Occipital lobe (tissue), 2 donors: Measurements from ENCODE around the gene TRIM22. TPM values are rescaled to one million over a fixed set of nuclear protein-coding genes. Genes with fewer than 3 reads are reported as not detected.
"Not testable (repeated sequence)": the region's sequence is repeated elsewhere in the genome, so short reads cannot be mapped to it uniquely, and the experiment has no call there.

Experiments
- DNase-seq: peaks from one replicate; lab custom pipeline; 2025; lab: John Stamatoyannopoulos, UW
- total RNA-seq: library from RNA; depleted of rRNA; stranded (reverse); fragments of >200 nt; gene quantifications from one replicate; pipeline ENCODE4 v1.2.3, GENCODE V29; 2014

TRIM22 gene
- total RNA-seq, 1 donor from 2014 or later, result 11.2 TPM

- DNase-seq, result no peak
These were observed 1.1 kb downstream of the TRIM22 start for GRCh38 chr11:5690736-5691135.

GRCh38 chr11:5691238-5691963 is 1.8 kb downstream of the TRIM22 start:
- DNase-seq, result not testable (repeated sequence)

GRCh38 chr11:5691964-5692361 is 2.4 kb downstream of the TRIM22 start:
- no peak for DNase-seq

GRCh38 chr11:5694642-5695041 is 5.1 kb downstream of the TRIM22 start:
- no peak for DNase-seq

GRCh38 chr11:5695580-5695979 is 6.0 kb downstream of the TRIM22 start:
- no peak for DNase-seq

GRCh38 chr11:5696210-5696609 is 6.6 kb downstream of the TRIM22 start:
- DNase-seq, result no peak

GRCh38 chr11:5698281-5698680 is 8.7 kb downstream of the TRIM22 start:
- no peak for DNase-seq

- no peak for DNase-seq
These were observed 10.9 kb downstream of the TRIM22 start for GRCh38 chr11:5700421-5701054.

GRCh38 chr11:5701055-5701577 is 11.5 kb downstream of the TRIM22 start:
- DNase-seq, result no peak

- DNase-seq, result no peak
These were observed 14.3 kb downstream of the TRIM22 start for GRCh38 chr11:5703741-5704536.

- no peak for DNase-seq
These were observed 16.1 kb downstream of the TRIM22 start for GRCh38 chr11:5705688-5706087.

- DNase-seq, result no peak
These were observed 22.9 kb downstream of the TRIM22 start for GRCh38 chr11:5712507-5712906.

GRCh38 chr11:5713695-5714094 is 24.1 kb downstream of the TRIM22 start:
- DNase-seq, result no peak

GRCh38 chr11:5716518-5716917 is 26.9 kb downstream of the TRIM22 start:
- DNase-seq, result not testable (repeated sequence)

GRCh38 chr11:5719703-5720495 is 30.3 kb downstream of the TRIM22 start:
- DNase-seq, result no peak

- no peak for DNase-seq
These were observed 33.0 kb downstream of the TRIM22 start for GRCh38 chr11:5722622-5723021.

GRCh38 chr11:5726351-5726750 is 36.8 kb downstream of the TRIM22 start:
- DNase-seq, result no peak

- DNase-seq, result no peak
These were observed 38.1 kb downstream of the TRIM22 start for GRCh38 chr11:5727691-5728090.

GRCh38 chr11:5736396-5736795 is 46.8 kb downstream of the TRIM22 start, which contains the start of gene OR56B1:
OR56B1 (plus strand) TSS chr11:5736448; CDS start chr11:5736517, 69 bp downstream.
- DNase-seq, result no peak

GRCh38 chr11:5737091-5737490 is 47.5 kb downstream of the TRIM22 start:
- DNase-seq, result no peak
